Testis (tissue), 3 donors: ENCODE results near the gene PKHD1. TPM values are rescaled to one million over a fixed set of nuclear protein-coding genes. Genes with fewer than 3 reads are reported as not detected.

ENCODE experiments used
- DNase-seq: peaks from one replicate; pipeline ENCODE4 v3.0.0-alpha.2; 2019
- H3K27ac ChIP-seq, 2 donors: fragments of 200-600 bp; sonication (generic); one replicate each; pipeline ENCODE4 v1.5.1; 2019
- H3K27me3 ChIP-seq: fragments of 200-600 bp; sonication (generic); one replicate; pipeline ENCODE4 v1.5.1; 2019
- H3K36me3 ChIP-seq: fragments of 200-600 bp; sonication (generic); one replicate; pipeline ENCODE4 v1.5.1; 2017; ENCODE audit warnings: low read depth; ENCODE audit errors: missing control alignments
- H3K4me1 ChIP-seq: fragments of 200-600 bp; sonication (generic); one replicate; pipeline ENCODE4 v1.5.1; 2019
- H3K4me3 ChIP-seq, 2 donors: fragments of 200-600 bp; sonication (generic); one replicate each; pipeline ENCODE4 v1.5.1; 2017 to 2019
- H3K9me3 ChIP-seq: fragments of 200-600 bp; sonication (generic); one replicate; pipeline ENCODE4 v1.5.1; 2017
- POLR2A ChIP-seq: fragments of 450-650 bp; IDR thresholded peaks from one replicate; pipeline ENCODE4 v1.6.1; 2017; ENCODE audit warnings: antibody characterized with exemption, mild to moderate bottlenecking, moderate library complexity
- WGBS, 2 donors: methylation state at CpG; one replicate each; pipeline ENCODE4 v1.1.5; 2018; 5-methylcytosine and 5-hydroxymethylcytosine counted together
- intact Hi-C: fragments of 100-400 bp; cut with DNase I; formaldehyde crosslinking; loops from one replicate; pipeline ENCODE4 v1.15.1; 2023; ENCODE audit warnings: low total_unique reads
- polyA plus RNA-seq: library from polyadenylated mRNA; stranded (reverse); fragments of 350-450 nt; fragmentation: Illumina TruSeq; extraction: RNeasy Lipid Tissue Mini Kit (QIAGEN cat#74804); gene quantifications from one replicate; pipeline ENCODE4 v1.2.3, GENCODE V29; 2014; ENCODE audit warnings: low read depth, low replicate concordance; ENCODE audit not compliant: insufficient read depth
- total RNA-seq, 2 donors: library from RNA; depleted of rRNA; stranded (reverse); fragments of >200 nt; gene quantifications; one replicate each; pipeline ENCODE4 v1.2.3, GENCODE V29; 2016
- TF ChIP-seq, protein P1 (sequence below), 3 experiments: fragments of 450-650 bp in 2 of 3; fragments of 200-600 bp in 1 of 3; sonication (generic) in 1 of 3; IDR thresholded peaks; one replicate each; pipeline ENCODE4 v1.5.1; 2016 to 2019; ENCODE audit warnings: antibody characterized with exemption in 3 of 3, mild to moderate bottlenecking in 2 of 3, moderate library complexity in 1 of 3

Gene PKHD1
- total and polyA plus RNA-seq, 3 donors from 2014 or later: 1.3 to 2.3 (median 1.7) TPM

DNA sequence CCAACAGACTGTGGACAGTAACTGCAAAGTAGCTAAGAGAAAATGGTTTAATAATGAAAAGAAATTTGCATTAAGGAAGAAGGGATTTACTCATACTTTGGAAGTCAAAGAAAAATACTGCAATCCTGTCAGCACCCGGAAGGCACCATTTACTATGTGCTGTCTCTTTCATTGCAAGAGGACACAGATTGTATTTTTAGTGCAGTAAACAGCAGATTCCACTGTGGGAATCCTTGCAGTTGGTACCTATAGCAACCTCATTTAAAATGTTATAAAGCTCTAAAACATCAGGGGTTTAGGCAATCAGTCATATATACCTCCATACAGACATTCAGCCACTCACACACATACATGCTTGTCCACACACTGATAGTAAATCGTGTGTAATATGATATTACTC is 346.8 kb downstream of the PKHD1 start:
- Histone ChIP-seq H3K27me3 (no peaks in the 10 kb centered on the region), H3K36me3 (no peaks in the 10 kb centered on the region), H3K27ac (no peak overlapping the region), H3K4me3 (no peak overlapping the region), H3K4me1 (no peaks in the 10 kb centered on the region), H3K9me3 (no peaks in the 10 kb centered on the region)
- no peak for TF ChIP-seq POLR2A
- TF ChIP-seq, protein P1, sequence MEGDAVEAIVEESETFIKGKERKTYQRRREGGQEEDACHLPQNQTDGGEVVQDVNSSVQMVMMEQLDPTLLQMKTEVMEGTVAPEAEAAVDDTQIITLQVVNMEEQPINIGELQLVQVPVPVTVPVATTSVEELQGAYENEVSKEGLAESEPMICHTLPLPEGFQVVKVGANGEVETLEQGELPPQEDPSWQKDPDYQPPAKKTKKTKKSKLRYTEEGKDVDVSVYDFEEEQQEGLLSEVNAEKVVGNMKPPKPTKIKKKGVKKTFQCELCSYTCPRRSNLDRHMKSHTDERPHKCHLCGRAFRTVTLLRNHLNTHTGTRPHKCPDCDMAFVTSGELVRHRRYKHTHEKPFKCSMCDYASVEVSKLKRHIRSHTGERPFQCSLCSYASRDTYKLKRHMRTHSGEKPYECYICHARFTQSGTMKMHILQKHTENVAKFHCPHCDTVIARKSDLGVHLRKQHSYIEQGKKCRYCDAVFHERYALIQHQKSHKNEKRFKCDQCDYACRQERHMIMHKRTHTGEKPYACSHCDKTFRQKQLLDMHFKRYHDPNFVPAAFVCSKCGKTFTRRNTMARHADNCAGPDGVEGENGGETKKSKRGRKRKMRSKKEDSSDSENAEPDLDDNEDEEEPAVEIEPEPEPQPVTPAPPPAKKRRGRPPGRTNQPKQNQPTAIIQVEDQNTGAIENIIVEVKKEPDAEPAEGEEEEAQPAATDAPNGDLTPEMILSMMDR (IDR thresholded peaks at IDR 0.05): no peak
- no peak for DNase-seq
- intact Hi-C loops: no loop called here
- WGBS, 2 donors: 64 to 69% methylated on average over 2 of the region's 2 CpGs

DNA sequence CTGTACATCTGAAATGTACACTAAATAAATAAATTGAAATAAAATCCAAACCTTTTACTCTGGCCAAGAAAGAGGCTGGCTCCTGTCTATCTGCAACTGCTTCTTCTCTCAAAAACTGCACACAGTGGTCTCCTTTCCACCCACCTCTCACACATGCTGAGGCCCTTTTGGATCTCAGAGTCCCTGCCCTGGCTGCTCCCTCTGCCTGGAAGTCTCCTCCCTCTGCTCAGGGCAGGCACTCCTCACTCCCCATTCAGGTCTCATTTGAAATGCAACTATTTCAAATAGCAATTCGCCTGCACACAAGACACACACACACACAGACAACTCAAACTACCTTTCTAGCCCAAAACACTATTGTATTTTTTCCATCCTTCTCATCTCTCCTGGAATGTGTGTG is 348.8 kb downstream of the PKHD1 start:
- 72 to 74% methylated on average over 1 of the region's 1 CpG for WGBS, 2 donors
- no peak for TF ChIP-seq POLR2A
- TF ChIP-seq, protein P1 (IDR thresholded peaks at IDR 0.05): no peak

DNA sequence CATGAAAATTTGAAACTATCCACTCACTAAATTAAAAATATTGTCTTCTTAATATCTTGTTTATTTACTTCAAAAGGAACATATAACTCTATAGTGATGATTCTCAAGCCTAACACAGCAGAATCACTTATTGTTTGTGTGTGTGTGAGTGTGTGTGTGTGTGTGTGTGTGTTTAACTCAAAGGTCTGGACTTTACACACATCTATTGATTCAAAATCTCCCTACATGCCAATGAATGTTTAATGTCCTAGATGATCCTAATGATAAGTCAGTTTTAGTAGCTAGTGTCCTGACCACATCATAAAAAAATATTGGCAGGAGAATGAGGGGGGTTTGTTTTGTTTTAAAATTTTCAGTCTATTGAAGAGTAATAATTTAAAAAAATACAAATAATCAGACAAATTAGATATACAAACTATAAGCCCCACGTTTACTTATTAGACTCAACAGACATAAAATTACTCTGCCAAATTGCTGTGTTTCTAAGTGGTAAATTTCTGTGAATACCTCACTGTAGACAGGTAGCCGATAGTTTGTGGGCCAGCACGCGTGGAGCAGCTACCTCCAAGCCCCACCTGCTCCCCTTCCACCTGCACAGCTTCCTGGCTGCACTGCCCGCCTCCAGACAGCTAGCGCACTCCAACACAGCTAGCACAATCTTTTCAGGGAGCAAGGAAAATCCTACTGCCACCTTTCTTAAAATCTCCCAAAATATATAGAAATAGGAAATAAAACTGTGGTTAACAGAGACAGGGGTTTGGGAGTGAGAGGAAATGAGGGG is 349.6 kb downstream of the PKHD1 start:
- no peaks in the 10 kb centered on the region for H3K36me3 ChIP-seq
- H3K9me3 ChIP-seq: no peaks in the 10 kb centered on the region
- H3K27me3 ChIP-seq: no peaks in the 10 kb centered on the region
- TF ChIP-seq POLR2A: no peak
- TF ChIP-seq, protein P1 (IDR thresholded peaks at IDR 0.05): no peak
- H3K27ac ChIP-seq: no peak overlapping the region
- intact Hi-C loops: no loop called here
- no peak for DNase-seq
- 82 to 93% methylated on average over 6 of the region's 6 CpGs for WGBS, 2 donors
- H3K4me3 ChIP-seq: no peak overlapping the region
- H3K4me1 ChIP-seq: no peaks in the 10 kb centered on the region

More for the DNA sequence above, 348.8 kb downstream of the PKHD1 start:
- Histone ChIP-seq H3K4me1 (no peaks in the 10 kb centered on the region), H3K27ac (no peak overlapping the region), H3K27me3 (no peaks in the 10 kb centered on the region), H3K4me3 (no peak overlapping the region), H3K9me3 (no peaks in the 10 kb centered on the region), H3K36me3 (no peaks in the 10 kb centered on the region)
- intact Hi-C loops: no loop called here
- no peak for DNase-seq

DNA sequence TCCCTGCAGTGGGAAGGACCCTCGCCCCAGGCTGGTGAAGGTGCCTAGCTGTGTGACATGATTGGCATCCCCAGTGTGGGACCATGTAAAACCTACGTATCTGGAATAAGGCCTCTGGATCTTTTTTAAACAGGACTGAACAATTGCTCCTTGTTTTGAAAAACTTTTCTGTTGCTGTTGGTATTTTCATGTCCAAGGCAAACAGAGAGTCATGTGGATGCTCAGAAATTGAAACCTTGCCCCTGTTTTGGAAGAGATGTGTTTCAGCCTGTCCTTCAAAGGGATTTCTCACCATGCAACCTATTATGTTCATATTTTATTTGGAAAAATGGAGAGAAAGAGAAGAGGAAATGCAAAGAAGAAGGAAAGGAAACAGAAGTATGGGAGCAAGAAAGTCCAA is 362.3 kb downstream of the PKHD1 start:
- DNase-seq: no peak

More for the DNA sequence above, 362.3 kb downstream of the PKHD1 start:
- 82 to 85% methylated on average over 2 of the region's 2 CpGs for WGBS, 2 donors
- TF ChIP-seq, protein P1 (IDR thresholded peaks at IDR 0.05): no peak
- TF ChIP-seq POLR2A: no peak
- Histone ChIP-seq H3K27me3 (no peaks in the 10 kb centered on the region), H3K4me3 (no peak overlapping the region), H3K27ac (no peak overlapping the region), H3K36me3 (no peaks in the 10 kb centered on the region), H3K4me1 (no peaks in the 10 kb centered on the region), H3K9me3 (no peaks in the 10 kb centered on the region)
- intact Hi-C loops: no loop called here
